K562 (cell line): ENCODE measurements around the gene NAA10. TPM values are rescaled to one million over a fixed set of nuclear protein-coding genes. Genes with fewer than 3 reads are reported as not detected.

Experiments used
- ARNT ChIP-seq, 2 experiments: fragments of 450-650 bp; IDR thresholded peaks; 2 replicates each; pipeline ENCODE4 v1.6.1; 2016; ENCODE audit warnings: mild to moderate bottlenecking in 1 of 2
- CHAMP1 ChIP-seq: fragments of 450-650 bp; IDR thresholded peaks from 2 replicates; pipeline ENCODE4 v1.6.1; 2016; ENCODE audit warnings: mild to moderate bottlenecking
- FOXO4 ChIP-seq: fragments of 450-650 bp; formaldehyde crosslinking; IDR thresholded peaks from 2 replicates; pipeline ENCODE4 v1.4.0; 2020; ENCODE audit warnings: mild to moderate bottlenecking, moderate library complexity
- HDAC1 ChIP-seq, 2 experiments: fragments of 450-650 bp; IDR thresholded peaks; 2 replicates each; pipeline ENCODE4 v1.6.1; 2016 to 2017; ENCODE audit warnings: inconsistent platforms in 1 of 2, mild to moderate bottlenecking in 1 of 2, moderate library complexity in 1 of 2
- JUND ChIP-seq, 2 experiments: IDR thresholded peaks; 2 replicates in 1 of 2; 3 replicates in 1 of 2; pipeline ENCODE4 v1.6.1; 2011; ENCODE audit warnings: borderline replicate concordance in 2 of 2, low read depth in 2 of 2, low read length in 2 of 2, improper control_type of control experiment in 1 of 2, missing biosample characterization in 1 of 2, missing genetic modification characterization in 1 of 2, missing genetic modification reagents in 1 of 2
- KDM4B ChIP-seq, 2 experiments: fragments of 450-650 bp in 1 of 2; sonication (generic) in 1 of 2; IDR thresholded peaks; 2 replicates each; pipeline ENCODE4 v1.6.1; 2016 to 2017; ENCODE audit warnings: borderline replicate concordance in 2 of 2, antibody characterized with exemption in 1 of 2, low read depth in 1 of 2, mild to moderate bottlenecking in 1 of 2
- LARP7 ChIP-seq: fragments of 450-650 bp; IDR thresholded peaks from 2 replicates; pipeline ENCODE4 v1.6.1; 2016
- MYC ChIP-seq, 2 experiments: fragments of 250-450 bp in 1 of 2; sonication (Bioruptor Pico) in 1 of 2; IDR thresholded peaks; 2 replicates each; pipeline versions ENCODE4 v1.5.1 to v1.6.1; 2012 to 2021; ENCODE audit warnings: low read depth in 2 of 2, borderline replicate concordance in 1 of 2, improper control_type of control experiment in 1 of 2, low read length in 1 of 2, mild to moderate bottlenecking in 1 of 2, moderate library complexity in 1 of 2
- PATZ1 ChIP-seq: fragments of 250-450 bp; sonication (Bioruptor Pico); IDR thresholded peaks from 2 replicates; pipeline ENCODE4 v1.5.0; 2020; ENCODE audit warnings: mild to moderate bottlenecking, borderline replicate concordance
- PHB ChIP-seq: fragments of 250-450 bp; sonication (Bioruptor Pico); IDR thresholded peaks from 2 replicates; pipeline ENCODE4 v1.5.0; 2021
- SIX5 ChIP-seq, 2 experiments: IDR thresholded peaks; 2 replicates each; pipeline ENCODE4 v1.6.1; 2011; ENCODE audit warnings: low read length in 2 of 2, borderline replicate concordance in 1 of 2, low read depth in 1 of 2, mild to moderate bottlenecking in 1 of 2, moderate library complexity in 1 of 2; ENCODE audit not compliant: insufficient read depth in 1 of 2
- SMC3 ChIP-seq: conservative IDR thresholded peaks from 2 replicates; pipeline ENCODE4 v1.6.1; 2011; ENCODE audit warnings: low read depth, low read length, improper control_type of control experiment; ENCODE audit not compliant: insufficient read depth
- ZBTB12 ChIP-seq: fragments of 250-450 bp; sonication (Bioruptor Pico); IDR thresholded peaks from 2 replicates; pipeline ENCODE4 v1.4.0; 2020
- ZNF121 ChIP-seq: sonication (generic); formaldehyde crosslinking; conservative IDR thresholded peaks from 2 replicates; pipeline ENCODE4 v1.8.0; 2022; ENCODE audit warnings: missing genetic modification reagents
- ZNF277 ChIP-seq: fragments of 250-450 bp; sonication (Bioruptor Pico); IDR thresholded peaks from 2 replicates; pipeline ENCODE4 v1.8.0; 2022; ENCODE audit warnings: inconsistent platforms, mild to moderate bottlenecking, moderate library complexity, borderline replicate concordance
- ZNF384 ChIP-seq: IDR thresholded peaks from 2 replicates; pipeline ENCODE4 v1.6.1; 2012; ENCODE audit warnings: low read depth, low read length, improper control_type of control experiment
- polyA plus RNA-seq, 8 experiments: library from polyadenylated mRNA; depleted of rRNA in 4 of 8; stranded (reverse) in 5 of 8; unstranded in 3 of 8; fragments of >200 nt; fragmentation: Nextera tagmentation in 2 of 8; fragmentation: Illumina TruSeq in 1 of 8; extraction: Ambion mirVana in 2 of 8; extraction: Trizol in 1 of 8; gene quantifications; 2 replicates each; pipeline versions ENCODE4 v1.2.1 to v1.2.3, GENCODE V29; 2011 to 2014; ENCODE audit warnings: inconsistent platforms in 1 of 8, missing spikeins in 1 of 8
- total RNA-seq, 7 experiments: library from RNA; depleted of rRNA in 6 of 7; stranded (reverse); fragments of >200 nt in 6 of 7; fragmentation: Illumina TruSeq in 2 of 7; extraction: Trizol in 2 of 7; gene quantifications; 2 replicates each; pipeline versions ENCODE4 v1.2.1 to v1.2.3, GENCODE V29; 2011 to 2021; ENCODE audit warnings: low replicate concordance in 1 of 7

Gene NAA10
- total and polyA plus RNA-seq, 9 of the 15 experiments (the other 6 are each of a cell fraction or from before 2014, with no cell fraction given): 11.1 to 250 (median 134) TPM

GRCh38 chrX:153971450-153972367, 36.9 kb upstream of the NAA10 start, which contains the start of gene HCFC1 (continued):
- TF ChIP-seq SMC3 (no peak), KDM4B (IDR thresholded peaks at IDR 0.05; ENCODE audit: borderline replicate concordance in 2 of 2, low read depth in 1 of 2) (no peak), ARNT (IDR thresholded peaks at IDR 0.05) (0 out of 4 replicates have a peak, but pooled peaks of 1 of the 2 experiments have one; percentile 15), PHB (no peak), ZBTB12 (CRISPR knock-in tag) (peak; percentile 77), PATZ1 (CRISPR knock-in tag) (no peak), FOXO4 (no peak), ZNF121 (CRISPR knock-in tag) (no peak), MYC (IDR thresholded peaks at IDR 0.05; ENCODE audit: low read depth, low read length) (peak; percentile 90; the same call in 1 of the 2 replicates), MYC (CRISPR knock-in tag; IDR thresholded peaks at IDR 0.05; ENCODE audit: borderline replicate concordance, low read depth) (no peak), ZNF277 (CRISPR knock-in tag) (no peak), SIX5 (IDR thresholded peaks at IDR 0.05; ENCODE audit: borderline replicate concordance in 1 of 2, insufficient read depth in 1 of 2, low read depth in 1 of 2, low read length in 2 of 2) (peak in 1 of 2 experiments; percentile 13; a peak in 1 of 4 replicates), HDAC1 (IDR thresholded peaks at IDR 0.05) (peak in 1 of 2 experiments; percentile 74; a peak in 2 of 4 replicates), ZNF384 (no peak), LARP7 (no peak), CHAMP1 (no peak), JUND (IDR thresholded peaks at IDR 0.05; ENCODE audit: borderline replicate concordance, low read depth, low read length) (peak; percentile 87), JUND (tag; IDR thresholded peaks at IDR 0.05; ENCODE audit: borderline replicate concordance, low read depth, low read length) (peak; percentile 78; the same call in 2 of the 3 replicates)
